GM19468 (cell line): ENCODE measurements around the gene CCDC24.

Experiments
- ATAC-seq: cut with Tn5 transposase; IDR thresholded peaks from one replicate; pipeline ENCODE4 v1.9.1; 2021; ENCODE audit warnings: mild to moderate bottlenecking, moderate library complexity, moderate number of reproducible peaks; ENCODE audit not compliant: unreplicated experiment; ENCODE audit errors: extremely low read depth

The CCDC24 gene

GRCh38 chr1:43995984-43996732 lies 4.8 kb downstream of the CCDC24 start:
- ATAC-seq, result no peak

- no peak for ATAC-seq
These were observed 5.3 kb downstream of the CCDC24 start for GRCh38 chr1:43996733-43997115.

DNA sequence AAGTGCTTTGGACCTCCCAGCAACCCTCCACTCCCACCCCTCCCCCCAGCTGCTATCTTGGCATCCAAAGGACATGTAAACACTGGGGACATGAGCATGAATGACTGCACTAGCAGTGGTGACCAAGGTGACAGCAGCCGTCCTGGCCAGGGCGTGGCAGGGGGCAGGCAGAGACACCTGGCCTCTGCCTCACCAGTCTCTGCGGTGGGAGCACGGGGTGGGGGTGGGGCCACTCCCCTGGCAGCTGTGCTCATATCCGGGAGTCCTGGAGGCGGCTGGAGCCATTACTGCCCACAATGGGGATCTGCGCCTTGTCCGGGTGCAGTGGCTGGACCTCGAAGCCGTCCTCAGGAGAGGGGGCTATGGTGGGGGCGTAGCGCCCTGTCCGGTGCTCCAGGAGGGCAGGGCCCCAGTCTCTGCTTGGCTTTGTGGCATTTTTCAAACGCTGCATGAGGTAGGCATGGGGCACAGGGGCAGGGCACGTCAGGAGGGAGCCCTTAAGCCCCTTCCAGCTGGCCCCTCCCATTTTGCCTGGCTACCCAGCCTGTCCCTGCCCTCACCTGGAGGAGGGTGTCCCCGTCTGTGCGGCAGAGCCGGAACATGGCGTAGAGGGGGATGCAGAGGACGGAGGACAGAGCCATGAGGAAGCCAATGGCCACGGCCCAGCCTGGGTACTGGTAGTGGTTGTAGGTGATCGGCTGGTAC lies 6.0 kb downstream of the CCDC24 start:
- ATAC-seq, result no peak

- ATAC-seq, result no peak
These were observed 6.6 kb downstream of the CCDC24 start for GRCh38 chr1:43998000-43998378.

DNA sequence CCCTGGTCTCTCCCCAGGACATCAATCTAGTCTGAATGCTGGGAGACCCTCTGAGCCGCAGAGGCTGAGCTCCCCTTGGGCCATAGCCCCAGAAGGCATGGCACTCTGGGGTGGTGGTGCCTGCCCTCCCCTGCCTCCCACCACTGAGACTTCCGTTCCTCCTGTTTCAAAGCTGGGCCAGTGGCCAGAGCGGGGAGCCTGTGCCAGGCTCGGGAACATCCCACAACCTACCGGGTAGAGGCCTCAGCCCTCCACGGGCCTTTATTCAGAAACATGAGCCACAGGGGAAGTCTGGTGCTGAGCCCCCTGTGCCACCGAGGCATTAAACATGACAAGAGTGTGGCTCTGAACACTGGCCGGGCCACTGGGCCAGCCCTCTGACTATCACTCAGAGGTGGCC lies 8.1 kb downstream of the CCDC24 start:
- no peak for ATAC-seq

DNA sequence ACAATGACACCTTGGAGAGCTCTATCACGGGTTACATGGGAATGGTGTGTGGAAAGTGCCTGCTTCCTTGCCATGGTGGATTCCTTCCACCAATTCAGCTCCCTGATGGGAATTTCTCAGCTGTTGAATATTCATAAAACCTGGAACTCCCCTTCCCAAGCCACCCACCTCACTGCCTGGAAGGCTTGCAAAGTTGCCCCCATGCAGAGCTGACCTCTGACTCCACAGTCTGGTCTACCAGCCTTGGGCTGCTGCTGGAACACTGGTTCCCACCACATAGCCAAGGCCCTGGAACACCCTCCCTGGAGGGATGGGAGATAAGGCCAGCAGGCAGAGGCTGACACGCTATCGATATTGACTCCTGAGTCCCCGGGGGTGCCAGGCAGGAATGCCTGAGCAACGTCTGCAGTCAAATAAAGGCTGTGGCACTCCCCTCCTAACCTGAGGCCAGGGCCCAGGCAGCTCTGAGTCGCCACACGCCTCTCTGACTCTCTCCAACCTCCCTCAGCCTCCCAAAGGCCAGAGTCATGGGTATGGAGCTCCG lies 8.8 kb downstream of the CCDC24 start:
- no peak for ATAC-seq

DNA sequence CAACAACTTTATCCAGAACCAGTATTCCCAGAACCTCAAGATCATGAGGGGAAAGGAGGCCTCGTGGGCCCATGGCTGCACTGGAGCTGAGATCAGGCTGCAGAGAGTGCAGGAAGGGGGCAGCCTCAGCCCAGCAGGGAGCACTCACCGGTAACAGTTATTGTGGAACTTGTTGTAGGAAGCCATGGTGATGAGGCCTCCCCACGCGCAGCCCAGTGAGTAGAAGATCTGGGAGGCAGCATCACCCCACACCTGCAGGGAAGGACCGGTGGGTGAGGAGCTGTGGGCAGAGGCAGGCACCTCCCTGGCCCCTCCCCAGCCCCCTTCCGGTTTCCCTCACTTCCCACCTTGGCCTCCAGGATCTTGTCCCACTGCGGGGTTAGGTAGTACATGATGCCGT lies 10.8 kb downstream of the CCDC24 start:
- ATAC-seq, result no peak

DNA sequence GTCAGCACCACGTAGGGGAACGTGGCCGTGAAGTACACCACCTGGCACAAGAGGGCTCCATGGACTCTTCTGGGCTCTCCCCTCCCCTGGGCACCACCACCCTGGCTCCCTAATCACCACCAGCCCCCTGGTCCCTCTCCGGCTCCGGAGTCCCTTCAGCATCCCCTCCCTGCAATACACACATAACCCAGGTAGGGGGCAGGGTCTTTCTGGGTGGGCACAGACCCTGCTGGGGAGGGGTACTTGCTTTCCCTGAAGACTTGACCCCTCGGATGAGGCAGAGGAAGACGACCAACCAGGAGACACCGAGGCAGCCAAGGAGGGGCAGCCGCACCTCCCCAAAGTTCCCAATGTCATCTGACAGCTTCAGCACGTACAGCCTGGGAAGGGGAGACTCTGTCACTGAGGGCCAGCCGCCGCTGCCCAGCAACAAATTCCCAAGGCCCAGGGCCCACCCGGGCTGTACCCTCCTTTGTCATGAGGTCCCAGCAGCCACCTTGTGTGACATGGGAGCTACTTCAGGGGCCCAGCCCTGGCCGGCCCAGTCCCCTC lies 11.3 kb downstream of the CCDC24 start:
- no peak for ATAC-seq

DNA sequence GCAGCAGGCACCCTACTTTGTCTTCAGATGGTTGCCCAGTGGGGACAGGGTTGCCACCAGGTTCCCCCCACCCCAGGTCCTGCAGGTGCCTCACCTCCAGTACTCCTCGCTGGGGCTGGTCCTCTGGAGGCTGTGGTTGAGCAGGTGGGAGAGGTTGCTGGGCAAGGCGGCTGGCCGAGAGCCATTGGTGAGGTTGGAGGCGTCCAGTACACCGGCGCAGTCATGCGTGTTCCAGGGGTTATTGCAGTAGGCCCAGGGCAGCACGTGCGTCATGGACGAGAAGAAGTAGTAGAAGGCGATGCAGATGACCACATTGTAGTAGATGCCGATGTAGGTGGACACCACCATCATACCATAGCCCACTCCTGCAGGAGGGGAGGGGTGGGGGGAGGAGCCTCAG lies 16.9 kb downstream of the CCDC24 start:
- ATAC-seq, result no peak

DNA sequence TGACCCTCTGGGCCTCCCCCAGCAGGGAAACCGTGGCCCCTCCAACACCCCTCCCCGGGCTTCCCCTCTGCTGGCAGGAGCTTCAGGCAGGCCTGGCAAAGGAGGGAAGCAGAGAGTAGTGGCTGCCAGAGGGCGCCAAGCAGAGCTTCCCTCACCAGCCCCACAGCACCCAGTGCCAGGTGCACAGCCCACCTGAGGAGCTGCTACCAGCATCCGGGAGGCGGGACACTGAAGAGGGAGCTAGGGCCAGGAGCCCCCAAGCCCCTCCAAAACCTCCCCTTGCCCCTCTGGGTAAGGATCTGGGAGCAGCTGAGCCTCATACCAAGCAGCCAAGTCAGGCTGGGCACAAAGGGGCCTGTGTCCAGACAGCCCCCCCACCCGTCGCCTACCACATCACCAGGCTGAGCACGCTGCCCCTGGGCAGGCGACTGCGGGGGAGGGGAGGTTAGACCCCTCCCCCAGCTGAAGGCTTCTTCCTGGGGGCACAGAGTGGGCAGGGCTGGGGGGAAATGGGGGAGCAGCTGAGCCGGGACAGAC lies 19.6 kb downstream of the CCDC24 start:
- ATAC-seq, result no peak

GRCh38 chr1:44012404-44012803 lies 21.0 kb downstream of the CCDC24 start:
- no peak for ATAC-seq

GRCh38 chr1:44012941-44013609 lies 21.7 kb downstream of the CCDC24 start:
- ATAC-seq, result no peak

DNA sequence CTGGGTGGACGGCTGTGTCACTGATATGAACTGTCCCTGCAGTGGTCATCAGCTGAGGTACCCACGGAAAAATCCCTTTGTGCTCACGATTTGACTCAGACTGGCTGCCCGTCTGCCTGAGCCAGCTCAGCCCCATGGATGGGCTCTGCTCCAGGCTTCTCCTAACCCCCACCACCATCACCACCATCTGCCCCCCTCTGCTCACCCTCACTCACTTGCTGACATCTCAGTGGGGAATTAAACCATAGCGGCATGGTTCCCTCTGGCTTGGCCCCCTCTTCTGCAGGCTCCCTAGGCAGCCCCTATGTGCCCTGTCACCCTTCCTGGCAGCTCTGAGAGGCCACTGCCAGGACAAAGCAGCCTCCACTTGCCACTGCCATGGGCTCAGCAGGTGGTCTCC lies 22.6 kb downstream of the CCDC24 start:
- no peak for ATAC-seq

DNA sequence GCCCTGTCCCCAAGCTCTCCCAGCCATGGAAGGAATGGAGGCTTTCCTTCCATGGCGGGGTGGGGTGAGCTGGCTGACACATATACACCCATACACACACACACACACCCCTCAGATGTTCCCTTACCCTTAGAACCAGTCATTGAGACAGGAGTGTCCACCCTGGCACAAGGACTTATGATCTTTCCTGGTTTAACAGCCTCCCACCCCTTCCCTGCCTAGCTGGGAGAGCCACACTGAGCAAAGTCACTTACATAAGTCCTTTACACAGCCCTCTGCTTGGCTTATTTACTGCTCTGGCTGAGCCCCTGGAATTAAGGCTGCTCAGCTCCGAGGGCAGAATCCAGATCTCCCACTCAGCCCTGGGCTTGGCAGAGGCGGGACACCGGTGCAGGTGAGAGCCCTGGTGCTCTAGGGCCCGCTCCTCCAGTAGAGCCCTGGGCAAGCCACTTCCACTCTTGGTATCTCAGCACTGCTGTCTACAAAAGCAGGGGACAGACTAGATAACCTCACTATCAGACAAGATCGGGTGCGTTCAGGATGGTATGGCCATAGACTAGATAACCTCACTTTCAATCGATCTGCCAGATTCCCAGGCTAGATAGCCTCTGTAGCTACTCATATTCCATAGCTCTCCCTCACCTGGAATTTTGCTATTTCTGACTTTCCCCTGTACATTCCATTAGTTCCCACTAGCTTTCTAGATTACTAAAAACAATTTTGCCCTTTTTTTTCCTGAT lies 23.1 kb downstream of the CCDC24 start:
- no peak for ATAC-seq

- ATAC-seq, result no peak
These were observed 23.8 kb downstream of the CCDC24 start for GRCh38 chr1:44015206-44015605.

DNA sequence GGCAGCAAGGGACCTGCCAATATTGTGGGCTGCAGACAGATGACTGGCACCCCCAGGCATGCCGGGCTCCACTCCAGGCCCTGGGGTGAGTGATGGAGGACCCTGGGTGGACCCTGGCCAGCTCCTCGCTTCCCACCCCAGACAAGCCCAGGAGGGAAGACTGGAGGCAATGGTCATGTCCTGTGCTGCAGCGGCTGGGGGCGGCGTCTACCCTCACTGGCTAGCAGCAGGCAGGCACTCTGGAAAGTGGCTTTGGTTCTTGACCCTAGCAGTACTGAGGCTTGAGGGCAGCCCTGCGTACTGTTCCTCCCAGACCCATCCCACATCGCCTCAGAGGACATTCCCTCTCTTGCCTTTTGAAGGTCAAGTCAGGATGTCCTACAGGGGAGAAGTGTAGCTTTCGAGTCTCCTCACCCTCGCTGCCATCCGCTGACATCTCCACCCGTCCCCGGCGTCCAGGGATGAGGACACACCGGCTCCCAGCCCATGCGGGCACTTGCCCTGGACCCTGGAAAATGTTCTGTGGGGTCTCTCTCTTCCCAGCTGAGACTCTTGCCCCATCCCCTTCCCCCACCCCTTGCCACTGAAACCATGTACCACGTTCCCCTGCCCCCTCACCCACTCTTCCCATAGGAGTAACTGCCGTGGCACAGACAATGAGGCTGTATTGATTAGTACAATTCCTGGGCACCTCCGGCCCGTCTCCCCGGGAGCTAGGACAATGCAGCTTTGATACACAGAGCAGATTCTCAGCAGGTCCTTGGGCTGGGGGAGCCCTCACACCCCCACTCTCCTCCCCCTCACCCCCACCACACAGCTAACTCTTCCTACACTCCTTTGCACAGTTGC lies 24.9 kb downstream of the CCDC24 start:
- no peak for ATAC-seq

- ATAC-seq, result no peak
These were observed 25.5 kb downstream of the CCDC24 start for GRCh38 chr1:44016890-44017400.

GRCh38 chr1:44019466-44019948 lies 28.1 kb downstream of the CCDC24 start:
- ATAC-seq, result no peak

DNA sequence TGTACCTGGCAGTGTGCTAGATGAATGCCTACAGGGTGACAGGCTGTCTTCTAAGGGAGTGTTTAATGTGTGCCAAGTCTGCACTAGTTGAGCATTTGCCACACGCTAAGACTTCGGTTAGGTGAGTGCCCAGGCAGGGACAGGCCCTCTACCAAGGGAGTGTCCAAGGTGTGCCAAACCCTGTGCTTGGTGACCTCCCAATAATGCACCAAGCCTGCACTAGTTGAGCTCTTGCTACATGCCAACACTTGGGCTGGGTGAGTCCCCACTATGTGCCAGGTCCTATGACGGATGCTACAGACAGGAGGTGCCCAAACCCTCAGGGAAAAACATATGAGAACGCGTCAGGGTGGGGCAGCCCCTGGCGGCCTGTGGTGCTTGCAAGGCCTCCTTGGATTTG lies 29.1 kb downstream of the CCDC24 start:
- no peak for ATAC-seq
